ENCODE measurements around the gene BFAR.
"Not testable (repeated sequence)": the region's sequence is repeated elsewhere in the genome, so short reads cannot be mapped to it uniquely, and the experiment has no call there.

Gene BFAR

GRCh38 chr16:14701859-14702258, 69.1 kb downstream of the BFAR start:
- DNase-seq (ENCODE audit: low spot score): not testable (repeated sequence)

DNA sequence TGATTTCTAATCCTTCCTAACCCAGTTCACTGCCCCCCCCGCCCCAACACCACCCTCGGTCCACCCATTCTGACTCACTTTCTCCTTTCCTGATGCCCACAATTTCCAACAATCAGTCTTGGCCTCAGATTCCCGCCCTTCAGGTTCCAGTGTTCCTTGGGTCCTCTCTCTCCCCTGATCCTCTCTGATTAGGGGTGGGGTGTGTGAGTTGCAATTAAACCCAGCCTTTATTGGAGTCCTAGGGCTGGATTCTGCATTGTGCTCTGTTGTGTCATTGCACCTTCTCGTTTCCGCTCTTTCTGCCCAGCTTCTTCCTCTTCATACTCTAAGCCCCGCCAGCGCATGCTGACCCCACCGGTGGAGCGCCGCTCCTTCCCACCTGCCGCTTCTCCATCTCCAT, 69.9 kb downstream of the BFAR start:
- DNase-seq (ENCODE audit: low spot score): not testable (repeated sequence)

DNA sequence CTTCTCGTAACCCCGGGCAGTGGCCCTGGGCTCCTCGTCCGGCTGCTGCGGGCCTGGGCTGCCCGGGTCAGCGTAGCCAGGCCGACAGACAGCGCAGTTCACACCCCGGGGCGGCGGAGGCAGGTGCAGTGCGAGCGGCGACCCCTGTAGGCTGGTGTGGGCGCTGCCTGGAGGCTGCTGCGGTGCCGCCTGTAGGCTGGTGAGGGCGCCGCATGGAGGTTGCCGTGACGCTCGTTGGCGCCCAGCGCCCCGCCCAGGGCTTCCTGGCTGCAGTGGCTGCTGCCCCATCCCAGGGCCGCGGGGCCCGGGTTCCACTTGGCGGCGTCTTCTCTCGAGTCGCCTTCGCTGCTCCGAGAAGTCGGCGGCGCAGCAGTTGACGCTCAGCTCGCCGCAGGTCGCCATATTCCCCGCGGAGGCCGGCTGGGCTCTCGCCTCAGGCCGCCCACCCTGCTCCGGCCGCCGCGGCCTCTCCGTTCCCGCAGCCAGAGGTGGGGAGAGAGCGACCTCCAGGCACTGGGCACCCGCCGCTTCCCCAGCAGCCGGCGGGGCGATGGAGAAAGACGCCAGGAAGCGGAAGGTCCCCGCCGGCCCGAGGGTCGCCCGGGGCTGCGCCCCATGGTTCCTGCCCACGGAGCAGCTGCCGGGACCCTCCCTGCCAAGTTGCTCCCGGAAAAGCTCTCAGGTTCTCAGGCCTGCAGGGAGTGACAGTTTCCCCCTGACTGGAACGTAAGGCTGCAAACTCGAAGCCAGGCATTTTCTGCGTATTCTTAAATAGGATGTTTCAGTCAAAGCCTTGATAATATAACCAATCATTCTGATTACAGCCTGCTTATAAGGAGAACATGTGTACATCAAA, 70.6 kb downstream of the BFAR start, which contains the start of gene NPIPA3:
NPIPA3 (plus strand) TSS at position 256 of the 856 bp plus-strand sequence. CDS start 5,533 bp downstream, outside the sequence.
- not testable (repeated sequence) for DNase-seq (ENCODE audit: low spot score)

Measured in D341Med (cell line).